HG03457 (cell line): ENCODE results near the gene CTAGE8.
"Not testable (repeated sequence)": the region's sequence is repeated elsewhere in the genome, so short reads cannot be mapped to it uniquely, and the experiment has no call there.

Experiments
- ATAC-seq: cut with Tn5 transposase; IDR thresholded peaks from one replicate; pipeline ENCODE4 v1.9.1; 2021; ENCODE audit warnings: moderate number of reproducible peaks; ENCODE audit not compliant: unreplicated experiment

The CTAGE8 gene

DNA sequence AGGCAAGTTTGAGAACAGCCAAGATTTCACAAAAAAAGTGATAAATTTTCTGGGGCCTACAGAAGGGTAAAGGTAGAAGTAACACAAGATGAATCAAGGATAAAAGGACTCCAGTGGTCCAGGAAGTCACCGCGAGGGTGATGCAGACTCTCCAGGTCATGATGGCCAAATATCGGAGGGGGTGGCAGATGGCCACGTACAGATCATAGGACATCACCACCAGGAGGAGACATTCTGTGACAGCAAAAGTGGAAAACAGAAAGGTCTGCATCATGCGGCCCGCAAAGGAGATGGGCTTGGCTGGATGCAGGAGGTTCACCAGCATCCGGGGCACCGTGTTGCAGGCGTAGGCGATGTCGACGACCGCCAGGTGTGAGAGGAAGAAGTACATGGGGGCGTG is 10.0 kb downstream of the CTAGE8 start:
- not testable (repeated sequence) for ATAC-seq

DNA sequence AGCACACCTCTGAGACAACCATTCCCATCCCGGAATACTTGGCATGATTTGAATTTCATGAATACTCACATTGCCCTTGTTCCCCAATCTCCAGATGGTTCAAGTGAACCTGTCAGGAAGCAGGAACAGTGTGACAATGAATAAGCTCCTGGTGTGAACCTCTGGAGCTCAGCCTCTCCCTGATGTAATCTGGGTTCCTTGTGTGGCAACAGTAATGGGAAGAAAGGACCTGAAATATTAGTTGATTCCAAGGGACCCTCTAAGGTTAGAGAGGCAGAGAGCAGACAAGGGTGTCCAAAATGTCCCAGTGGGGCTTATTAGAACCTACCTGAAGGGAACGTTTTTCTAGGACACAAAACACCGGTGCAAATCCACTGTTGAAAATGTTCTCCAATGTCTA is 13.0 kb downstream of the CTAGE8 start:
- no peak for ATAC-seq

DNA sequence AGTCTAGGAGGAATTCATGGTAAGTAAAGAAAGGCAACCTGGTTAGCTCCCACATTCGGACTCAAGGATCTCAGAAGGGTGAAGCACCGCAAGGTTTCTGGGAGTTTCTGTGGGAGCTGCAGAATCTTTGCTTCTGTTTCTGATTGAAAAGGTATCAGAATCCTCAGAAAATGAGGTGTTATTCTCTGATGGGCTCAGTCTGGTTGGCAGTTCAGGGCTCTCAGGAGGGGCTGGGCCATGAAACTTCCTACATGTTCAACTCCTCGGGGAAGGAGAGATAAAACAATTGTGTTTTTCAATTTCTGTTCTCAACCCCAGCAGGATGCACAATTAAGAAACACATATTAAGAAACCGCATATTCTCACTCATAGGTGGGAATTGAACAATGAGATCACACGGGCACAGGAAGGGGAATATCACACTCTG is 13.6 kb downstream of the CTAGE8 start:
- ATAC-seq: no peak

DNA sequence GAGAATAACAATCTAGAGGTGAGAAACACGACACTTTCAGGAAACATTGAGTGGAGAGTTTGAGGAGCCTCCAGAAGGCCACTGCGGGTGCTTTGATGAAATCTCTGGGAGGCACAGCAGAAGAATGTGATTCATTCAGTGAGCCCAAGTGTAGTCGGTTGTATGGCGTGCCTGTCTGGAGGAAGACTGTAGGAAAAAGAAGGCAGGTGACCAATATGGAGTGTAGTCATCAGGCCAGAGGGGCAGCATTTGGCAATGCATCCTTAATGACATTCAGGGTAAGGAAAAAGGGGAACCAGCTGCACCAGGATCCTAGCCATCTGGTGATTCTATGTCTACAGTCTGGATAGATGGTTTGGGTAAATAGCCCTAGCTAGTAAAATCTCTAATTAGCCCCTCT is 16.8 kb downstream of the CTAGE8 start:
- not testable (repeated sequence) for ATAC-seq

DNA sequence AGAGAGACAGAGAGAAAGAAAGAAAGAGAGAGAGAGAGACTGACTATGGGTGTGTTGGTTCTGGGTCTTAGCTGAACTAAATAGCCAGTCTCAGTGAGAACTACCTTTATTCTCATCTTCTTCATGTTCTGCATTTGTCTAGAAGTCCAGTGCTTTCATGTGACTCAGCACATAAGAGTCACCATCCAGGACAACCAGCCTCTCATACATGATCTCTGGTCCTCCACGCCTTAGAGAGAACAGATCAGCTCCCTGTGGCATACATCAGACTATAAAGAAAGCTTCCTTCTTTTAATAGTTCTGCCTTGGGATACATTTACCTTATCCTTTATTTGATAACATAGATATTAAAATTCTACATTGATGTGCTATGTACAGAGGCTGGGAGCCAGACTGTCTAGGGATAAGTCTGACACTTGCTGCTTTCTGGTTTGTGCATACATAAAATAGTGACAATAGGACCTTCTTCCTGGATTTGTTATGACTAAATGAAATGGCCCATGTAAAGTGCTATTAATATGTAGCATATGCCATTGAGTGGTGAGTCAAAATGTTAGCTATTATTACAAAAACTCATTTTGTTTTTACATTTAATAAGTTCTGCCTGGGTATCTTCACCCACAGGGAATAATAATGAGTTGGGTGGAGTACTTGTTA is 21.3 kb downstream of the CTAGE8 start:
- ATAC-seq: not testable (repeated sequence)

DNA sequence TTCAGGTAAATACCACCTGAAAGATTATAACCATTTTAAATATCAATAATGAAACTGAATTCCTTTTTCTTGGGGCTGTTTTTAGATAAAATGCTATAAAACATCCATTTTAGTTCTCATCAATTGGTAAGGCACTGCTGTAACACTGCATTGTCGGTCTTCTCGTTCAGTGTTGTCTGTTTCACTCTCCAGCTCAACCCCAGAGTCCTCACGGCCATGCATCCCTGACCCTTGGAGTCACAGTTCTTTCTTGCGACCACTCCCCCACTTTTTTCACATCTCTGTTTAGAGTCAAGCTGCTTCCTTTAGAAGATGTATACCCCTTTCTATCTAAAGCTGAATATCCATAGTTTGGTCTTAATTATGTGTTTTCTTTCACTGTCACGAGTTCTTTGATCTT is 22.1 kb downstream of the CTAGE8 start:
- ATAC-seq: not testable (repeated sequence)

DNA sequence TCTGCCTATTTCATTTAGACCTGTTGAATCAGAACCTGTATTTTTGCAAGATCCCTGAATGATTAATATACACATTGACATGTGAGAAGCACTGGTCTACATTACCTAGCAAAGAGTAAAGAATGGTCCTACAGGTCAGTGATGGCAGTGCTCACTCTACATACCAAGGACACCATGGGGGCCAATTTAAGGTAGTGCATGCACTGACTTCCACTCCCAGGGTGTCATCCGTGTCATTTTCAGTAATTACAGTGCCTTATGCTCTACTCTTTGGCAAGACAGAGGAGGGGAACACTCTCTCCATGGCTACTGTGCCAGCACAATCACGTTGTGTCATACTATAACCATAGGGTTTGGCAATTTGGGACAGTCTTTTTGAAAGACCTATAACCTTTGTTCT is 23.7 kb downstream of the CTAGE8 start:
- ATAC-seq: not testable (repeated sequence)

DNA sequence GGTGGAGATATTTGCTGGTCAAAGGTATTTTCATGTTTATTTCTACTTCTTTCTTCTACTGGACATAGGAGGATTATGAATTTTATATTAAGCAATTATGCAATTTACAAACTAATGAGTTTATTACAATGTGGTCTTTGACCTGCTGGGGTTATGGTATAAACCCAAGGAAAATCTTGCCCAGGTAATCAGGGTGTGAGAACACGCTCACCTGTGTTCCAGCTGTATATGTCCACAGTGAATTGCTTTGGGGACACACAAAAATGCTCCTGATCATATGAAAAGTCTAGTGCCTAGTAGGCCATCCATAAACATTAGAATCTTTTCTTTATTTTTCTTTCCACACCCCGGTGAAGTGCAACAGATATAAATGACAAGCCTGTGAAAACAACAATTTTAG is 29.7 kb downstream of the CTAGE8 start, which contains the start of gene OR2A42:
TSS of gene OR2A42 (minus strand) at position 241 of the 400 bp plus-strand sequence. CDS start 6,762 bp downstream, outside the sequence.
- ATAC-seq: not testable (repeated sequence)

DNA sequence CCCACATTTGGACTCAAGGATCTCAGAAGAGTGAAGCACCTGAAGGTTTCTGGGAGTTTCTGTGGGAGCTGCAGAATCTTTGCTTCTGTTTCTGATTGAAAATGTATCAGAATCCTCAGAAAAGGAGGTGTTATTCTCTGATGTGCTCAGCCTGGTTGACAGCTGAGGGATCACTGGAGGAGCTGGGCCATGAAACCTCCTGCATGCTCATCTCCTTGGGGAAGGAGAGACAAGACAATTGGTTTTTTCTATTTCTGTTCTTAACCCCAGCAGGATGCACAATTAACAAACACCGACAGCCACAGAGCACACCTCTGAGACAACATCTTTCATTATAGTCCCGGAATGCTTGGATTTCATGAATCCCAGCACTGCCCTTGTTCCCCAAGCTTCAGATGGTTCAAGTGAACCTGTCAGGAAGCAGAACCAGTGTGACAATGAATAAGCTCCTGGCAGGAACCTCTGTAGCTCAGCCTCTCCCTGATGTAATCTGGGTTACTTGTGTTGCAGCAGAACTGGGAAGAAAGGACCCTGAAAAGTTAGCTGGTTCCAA is 30.5 kb downstream of the CTAGE8 start:
- not testable (repeated sequence) for ATAC-seq

DNA sequence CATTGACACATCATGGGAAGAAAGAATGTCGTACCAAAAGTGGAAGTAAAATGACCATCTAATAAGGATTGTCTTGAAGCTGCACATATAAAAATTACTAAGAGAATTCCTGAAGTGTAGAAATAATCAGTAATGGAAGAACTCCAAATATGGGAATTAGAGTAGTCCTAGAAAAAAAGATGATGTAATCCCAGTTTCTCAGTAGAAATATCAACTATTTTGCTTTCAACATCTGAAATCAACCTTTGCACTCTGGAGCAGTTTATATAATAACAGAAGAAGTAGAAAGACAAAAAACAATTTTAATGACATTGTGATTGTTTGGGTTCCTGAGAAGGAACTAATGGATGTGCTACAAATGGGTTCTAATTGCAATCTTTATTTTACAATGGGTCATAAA is 36.0 kb downstream of the CTAGE8 start:
- ATAC-seq: not testable (repeated sequence)

DNA sequence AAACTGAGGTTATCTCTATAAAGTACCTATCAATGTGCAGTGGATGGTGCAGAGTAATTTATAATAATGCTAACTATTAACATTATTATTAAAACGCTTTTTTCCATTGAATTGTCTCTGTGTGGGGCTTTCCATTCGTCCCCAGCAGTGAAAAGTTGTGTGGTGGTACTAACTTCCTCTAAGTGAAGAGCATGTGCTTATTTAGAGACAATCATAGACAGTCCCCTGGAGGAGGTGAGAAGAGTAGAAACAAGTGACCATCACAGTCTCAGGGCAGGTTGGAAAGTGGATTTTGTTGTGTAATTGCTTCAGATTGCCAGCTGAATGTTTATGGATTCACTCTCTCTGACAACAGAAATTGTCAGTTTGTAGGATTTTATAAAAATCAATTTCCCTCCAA is 38.1 kb downstream of the CTAGE8 start:
- not testable (repeated sequence) for ATAC-seq

DNA sequence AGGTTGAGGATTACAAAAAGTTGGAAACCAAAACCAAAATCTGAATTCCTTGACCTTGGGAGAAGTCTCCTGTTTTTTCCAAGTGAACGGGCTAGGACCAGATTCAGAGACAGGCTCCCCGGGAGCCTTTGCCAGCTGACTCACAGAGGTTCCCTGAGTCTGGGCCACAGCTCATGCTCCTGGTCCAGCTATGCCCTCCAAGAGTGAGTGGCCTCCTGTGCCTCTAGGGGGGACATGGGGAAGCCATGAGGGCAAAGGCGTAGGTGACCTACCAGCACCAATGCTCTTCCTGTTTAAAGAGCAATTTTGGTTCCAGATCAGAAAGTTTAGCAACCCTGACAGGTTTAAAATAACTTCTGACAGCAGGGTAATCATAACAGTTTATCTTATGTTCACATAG is 40.3 kb downstream of the CTAGE8 start:
- ATAC-seq: not testable (repeated sequence)

DNA sequence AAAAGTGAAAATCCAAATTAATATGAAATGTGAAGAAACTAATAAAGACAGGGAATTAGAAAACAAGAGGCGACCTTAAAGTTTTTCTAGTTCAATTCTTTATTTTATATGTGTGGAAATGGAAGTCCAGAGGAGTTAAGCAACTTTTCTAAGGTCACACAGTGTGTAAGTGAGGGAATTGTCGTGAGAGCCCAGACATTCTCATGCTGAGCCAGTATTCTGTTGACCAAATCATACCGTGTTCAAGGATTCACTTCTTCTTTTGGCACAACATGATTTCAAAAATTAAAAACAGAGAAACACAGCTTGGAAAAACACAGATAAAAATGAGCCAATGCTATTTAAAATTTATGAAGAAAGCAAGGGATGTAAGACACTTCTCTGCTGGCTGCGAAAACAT is 42.2 kb downstream of the CTAGE8 start:
- not testable (repeated sequence) for ATAC-seq

DNA sequence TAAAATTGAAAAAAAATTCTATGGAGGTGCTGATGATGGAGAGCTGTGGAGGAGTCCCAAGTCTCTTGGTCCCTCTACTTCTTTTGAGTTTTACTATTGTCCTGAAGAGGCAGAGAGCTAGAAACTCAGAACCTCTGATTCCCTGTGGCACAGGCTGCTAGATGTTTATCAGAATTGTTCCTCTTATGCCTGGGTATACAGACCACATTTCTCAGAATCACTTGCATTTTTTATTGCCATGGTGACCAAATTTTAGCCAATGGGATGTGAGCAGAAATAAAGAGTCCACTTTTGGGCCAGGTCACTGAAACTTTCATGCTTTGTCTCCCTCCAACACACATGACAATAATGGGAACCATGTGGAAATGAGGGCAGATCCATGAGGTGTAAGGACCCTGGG is 45.4 kb downstream of the CTAGE8 start:
- not testable (repeated sequence) for ATAC-seq

DNA sequence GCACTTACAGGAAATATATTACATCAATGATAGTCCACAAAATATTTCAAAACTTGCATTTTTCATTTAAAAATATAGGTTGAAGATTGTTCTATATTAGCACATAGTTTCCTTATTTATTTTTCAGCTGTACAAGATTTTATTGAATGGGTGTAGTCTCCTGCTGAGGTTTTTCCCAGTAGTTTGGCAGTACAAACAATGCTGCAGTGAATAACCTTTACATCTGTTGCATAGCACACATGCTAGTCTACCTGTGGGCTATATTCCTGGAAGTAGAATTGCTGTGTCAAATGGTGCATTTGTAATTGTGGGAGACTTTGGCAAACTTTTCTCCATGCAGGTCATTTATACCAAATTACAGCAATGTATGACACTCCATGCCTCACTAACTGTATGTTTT is 48.6 kb downstream of the CTAGE8 start:
- ATAC-seq: not testable (repeated sequence)

DNA sequence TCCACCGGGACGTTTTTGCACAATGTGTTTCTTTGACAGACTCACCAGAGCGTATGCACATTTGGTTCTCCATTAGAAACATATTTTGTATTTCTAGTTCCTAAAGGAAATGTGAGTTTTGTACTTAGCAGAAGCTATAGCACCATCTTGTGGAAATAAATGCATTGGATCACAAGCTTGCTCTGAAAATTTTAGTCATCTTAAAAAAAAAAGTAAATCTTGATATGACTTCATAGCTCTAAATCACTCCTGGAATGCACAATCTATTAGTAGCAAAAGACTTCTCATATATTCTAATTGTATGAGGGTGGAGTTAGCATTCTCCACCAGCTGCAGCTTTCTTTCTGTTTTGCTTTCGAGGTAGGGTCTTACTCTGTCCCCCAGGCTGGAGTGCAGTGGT is 49.9 kb downstream of the CTAGE8 start:
- not testable (repeated sequence) for ATAC-seq

DNA sequence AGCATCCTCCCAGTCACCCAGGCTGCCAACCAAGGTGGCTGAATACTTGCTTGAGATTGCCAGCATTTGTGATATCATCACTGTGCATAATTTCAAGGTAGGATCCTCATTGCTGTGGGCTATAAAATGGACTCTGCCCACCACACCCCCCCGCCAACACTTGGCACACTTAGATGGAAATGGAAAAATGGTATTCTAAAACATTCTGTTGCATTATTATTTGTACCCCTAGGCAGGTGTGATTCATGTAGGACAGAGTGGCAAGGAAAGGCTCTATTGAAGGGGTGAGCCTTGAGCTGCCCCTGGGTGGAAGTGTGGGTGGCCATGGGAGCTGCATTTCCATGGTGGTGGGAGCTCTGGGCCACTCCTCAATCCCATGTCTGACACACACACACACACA is 50.5 kb downstream of the CTAGE8 start:
- ATAC-seq: not testable (repeated sequence)

DNA sequence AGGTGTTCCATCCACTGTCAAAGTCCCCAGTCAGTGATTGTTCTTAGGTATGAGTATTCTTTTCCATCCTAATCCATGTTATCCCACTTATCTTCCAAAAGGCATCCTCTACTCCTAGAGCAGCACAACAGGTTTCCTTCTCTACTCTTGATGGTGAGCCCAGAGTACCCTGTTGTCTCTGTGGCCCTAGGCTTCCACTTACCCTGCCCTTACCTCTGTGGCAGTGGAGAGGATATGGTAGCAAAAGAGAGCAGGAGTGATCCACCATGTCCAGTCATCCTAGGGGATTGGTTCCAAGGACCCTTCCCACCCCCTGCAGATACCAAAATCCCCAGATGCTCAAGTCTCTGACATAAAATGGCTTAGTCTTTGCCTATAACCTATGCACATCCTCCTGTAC is 51.9 kb downstream of the CTAGE8 start:
- ATAC-seq: not testable (repeated sequence)
